WTC11 (cell line): ENCODE data around the gene ALDH1A2.
"Not testable (repeated sequence)": the region's sequence is repeated elsewhere in the genome, so short reads cannot be mapped to it uniquely, and the experiment has no call there.

Source experiments
- CTCF ChIP-seq: fragments of 200-600 bp; IDR thresholded peaks from 2 replicates; pipeline ENCODE4 v1.8.0; 2022; ENCODE audit warnings: antibody characterized with exemption
- FOXP4 ChIP-seq: sonication (generic); formaldehyde crosslinking; IDR thresholded peaks from 2 replicates; pipeline ENCODE4 v1.8.0; 2022; ENCODE audit warnings: mild to moderate bottlenecking, missing genetic modification reagents
- TCF7 ChIP-seq: sonication (generic); formaldehyde crosslinking; IDR thresholded peaks from 2 replicates; pipeline ENCODE4 v1.8.0; 2022; ENCODE audit warnings: mild to moderate bottlenecking, low read depth, missing genetic modification reagents, moderate library complexity

DNA sequence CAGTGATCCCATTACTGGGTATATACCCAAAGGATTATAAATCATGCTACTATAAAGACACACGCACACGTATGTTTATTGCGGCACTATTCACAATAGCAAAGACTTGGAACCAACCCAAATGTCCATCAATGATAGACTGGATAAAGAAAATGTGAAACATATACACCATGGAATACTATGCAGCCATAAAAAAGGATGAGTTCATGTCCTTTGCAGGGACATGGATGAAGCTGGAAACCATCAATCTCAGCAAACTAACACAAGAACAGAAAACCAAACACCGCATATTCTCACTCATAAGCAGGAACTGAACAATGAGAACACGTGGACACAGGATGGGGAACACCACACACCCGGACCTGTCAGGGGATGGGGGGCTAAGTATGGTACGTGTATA is 20.1 kb downstream of the ALDH1A2 start:
- not testable (repeated sequence) for TF ChIP-seq CTCF, FOXP4, TCF7
